22Rv1 (cell line): ENCODE data around the gene FERD3L.

ENCODE experiments used
- CTCF ChIP-seq: fragments of 450-650 bp; IDR thresholded peaks from 2 replicates; pipeline ENCODE4 v1.5.1; 2017; ENCODE audit warnings: mild to moderate bottlenecking
- ZFX ChIP-seq: fragments of 450-650 bp; IDR thresholded peaks from 2 replicates; pipeline ENCODE4 v1.6.1; 2017; ENCODE audit warnings: antibody characterized with exemption, borderline replicate concordance

GRCh38 chr7:19110026-19110730 is 35.0 kb downstream of the FERD3L start:
- no peak for TF ChIP-seq CTCF
- TF ChIP-seq ZFX: no peak
